Fibroblast of villous mesenchyme (primary cell): ENCODE results near the gene PLXDC2. TPM values are rescaled to one million over a fixed set of nuclear protein-coding genes. Genes with fewer than 3 reads are reported as not detected.
A peak's percentile ranks its signal among the peaks of the same experiment; 100 is the strongest.

ENCODE experiments used
- DNase-seq: peaks from one replicate; pipeline ENCODE4 v3.0.0-alpha.2; 2010; ENCODE audit warnings: low read depth
- H3K4me3 ChIP-seq: 2 replicates; pipeline ENCODE4 v1.5.1; 2011; ENCODE audit warnings: low read depth, mild to moderate bottlenecking, low read length
- CTCF ChIP-seq: IDR thresholded peaks from 2 replicates; pipeline ENCODE4 v1.5.1; 2012; ENCODE audit warnings: low read depth, mild to moderate bottlenecking, low read length; ENCODE audit not compliant: insufficient read depth
- total RNA-seq: library from RNA; depleted of rRNA; stranded (reverse); fragments of >200 nt; gene quantifications from 2 replicates; pipeline ENCODE4 v1.2.3, GENCODE V29; 2012

The PLXDC2 gene
- total RNA-seq, 1 donor: 19.0 TPM

DNA sequence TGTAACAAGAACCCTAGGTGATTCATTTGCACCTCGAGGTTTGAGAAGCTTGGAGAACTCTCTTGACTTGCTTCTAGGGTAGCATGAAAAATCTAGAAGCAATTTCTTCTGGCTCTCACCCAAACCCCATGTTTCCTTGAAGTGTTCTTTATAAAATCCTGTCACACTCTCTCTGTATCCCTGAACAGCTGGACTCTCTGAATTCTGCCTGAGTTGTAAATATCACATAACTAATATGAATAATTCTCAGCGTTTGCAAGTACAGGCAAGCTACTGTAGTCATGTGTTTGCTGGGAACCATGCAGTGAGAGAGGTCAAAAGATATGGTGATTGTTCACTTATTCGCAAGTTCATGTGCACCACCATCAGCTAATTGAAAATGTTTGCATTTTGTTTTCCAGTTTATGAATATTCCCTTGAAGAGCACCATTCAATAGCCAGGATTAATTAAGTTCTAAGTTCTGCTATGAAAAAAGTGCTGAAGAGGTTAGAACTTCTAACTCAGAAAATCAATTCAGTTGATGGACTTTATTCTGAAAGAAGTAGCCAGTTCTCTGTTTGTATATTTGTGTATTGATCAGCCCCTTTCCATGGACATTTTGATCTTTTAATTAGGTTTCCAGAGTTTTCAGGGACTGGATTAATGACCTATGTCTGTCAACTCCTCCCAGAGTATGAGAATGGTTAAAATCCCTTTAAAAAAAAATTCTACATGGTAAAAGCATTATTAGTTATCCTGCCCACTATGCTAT lies 243.0 kb downstream of the PLXDC2 start:
- peak; percentile 4 for DNase-seq
- no peak for TF ChIP-seq CTCF
- H3K4me3 ChIP-seq: no peak overlapping the region

DNA sequence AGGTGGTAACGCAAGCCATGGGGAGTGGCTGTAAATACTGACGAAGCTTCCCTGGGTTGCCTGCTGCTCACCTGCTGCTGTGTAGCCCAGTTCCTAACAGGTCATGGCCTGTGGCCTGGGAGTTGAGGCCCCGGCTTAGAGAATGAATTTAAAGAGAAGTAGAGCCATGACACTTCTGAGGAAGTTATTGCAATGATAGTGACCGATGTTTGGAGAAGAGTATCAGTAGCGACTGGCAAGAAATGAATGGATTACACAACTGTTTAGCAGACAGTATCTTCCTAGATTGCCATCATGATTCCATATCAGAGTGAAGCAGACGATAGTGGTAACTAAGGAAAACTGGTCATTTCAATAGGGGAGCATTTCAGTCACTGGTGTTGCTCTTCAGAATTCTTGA lies 249.6 kb downstream of the PLXDC2 start:
- no peak for DNase-seq
- no peak overlapping the region for H3K4me3 ChIP-seq
- no peak for TF ChIP-seq CTCF

GRCh38 chr10:20073167-20073566 lies 256.9 kb downstream of the PLXDC2 start:
- no peak for TF ChIP-seq CTCF
- H3K4me3 ChIP-seq: no peak overlapping the region
- no peak for DNase-seq

- no peak overlapping the region for H3K4me3 ChIP-seq
- TF ChIP-seq CTCF: no peak
- no peak for DNase-seq
Observed at GRCh38 chr10:20075713-20076112, 259.5 kb downstream of the PLXDC2 start.

DNA sequence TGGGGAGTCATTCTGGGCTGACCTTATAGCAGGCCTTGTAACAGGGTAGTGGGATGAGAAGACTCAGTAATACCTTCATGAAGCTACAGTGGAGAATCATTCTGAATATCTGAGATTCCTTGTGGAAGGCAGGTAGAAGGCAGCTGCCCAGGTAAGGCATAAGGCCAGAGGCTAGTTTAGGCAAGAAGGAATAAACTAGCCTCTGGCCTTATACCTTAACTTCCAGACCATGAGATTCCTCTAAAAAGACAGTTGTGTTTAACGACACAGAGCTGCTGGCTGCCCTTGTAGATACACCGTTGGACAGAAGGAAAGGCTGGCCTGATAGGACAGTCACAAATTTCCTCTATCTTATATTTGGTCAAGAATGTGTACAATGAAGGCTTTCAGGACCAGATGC lies 268.2 kb downstream of the PLXDC2 start:
- DNase-seq: no peak
- H3K4me3 ChIP-seq: no peak overlapping the region
- no peak for TF ChIP-seq CTCF

- no peak for DNase-seq
- no peak for TF ChIP-seq CTCF
- no peak overlapping the region for H3K4me3 ChIP-seq
Observed at GRCh38 chr10:20085115-20085514, 268.9 kb downstream of the PLXDC2 start.

DNA sequence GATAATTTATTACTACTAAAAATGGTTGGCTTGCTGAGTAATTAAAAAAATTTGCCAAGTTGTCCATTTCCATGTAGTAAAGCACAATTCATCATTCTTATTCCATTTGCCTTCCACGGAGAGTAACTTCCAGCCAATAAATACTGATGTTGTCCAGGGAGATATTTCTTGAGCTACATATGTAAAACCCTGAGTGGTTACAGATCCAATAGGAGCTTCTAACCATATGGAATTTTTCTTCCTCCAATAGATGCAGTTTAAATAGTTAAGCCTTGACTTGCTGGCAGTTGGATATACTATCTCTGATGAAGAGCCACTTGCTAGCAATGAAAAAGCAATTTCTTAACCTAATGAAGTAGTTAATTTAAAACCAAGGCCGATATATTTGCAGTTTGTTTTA lies 271.1 kb downstream of the PLXDC2 start:
- DNase-seq: no peak
- no peak for TF ChIP-seq CTCF
- H3K4me3 ChIP-seq: no peak overlapping the region
